Measurements from ENCODE around the gene EBF4.

DNA sequence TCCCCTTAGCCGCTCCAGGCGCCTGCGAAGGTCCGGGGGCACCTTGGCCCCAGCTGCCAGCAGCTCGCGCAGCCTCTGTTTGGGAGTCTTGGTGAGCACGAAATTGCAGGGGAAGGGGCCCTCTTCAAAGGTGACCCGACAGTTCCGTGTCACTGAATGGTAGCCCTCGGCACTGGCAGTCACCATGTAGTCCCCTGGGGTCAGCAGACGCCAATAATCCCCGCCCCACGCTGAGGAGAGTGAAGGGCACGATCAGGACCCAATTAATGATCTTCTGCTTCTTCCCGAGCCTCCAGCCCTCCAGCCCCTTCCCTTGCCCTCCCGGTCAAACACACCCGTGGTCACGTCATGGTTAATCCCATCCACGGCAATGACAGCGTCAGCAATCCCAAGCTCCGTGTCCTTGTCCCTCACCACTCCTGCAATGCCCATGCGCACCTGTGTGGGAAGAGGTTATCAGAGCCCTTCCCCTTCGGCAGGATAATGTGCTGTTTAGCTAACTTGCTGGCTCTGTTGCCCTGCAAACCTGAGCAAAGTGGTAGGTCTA is 101.7 kb downstream of the EBF4 start:
- no peak for TF ChIP-seq TAF1 (IDR thresholded peaks at IDR 0.05; ENCODE audit: borderline replicate concordance, low read depth, low read length)
- TF ChIP-seq POLR2AphosphoS5 (IDR thresholded peaks at IDR 0.05; ENCODE audit: low read depth, low read length) = no peak
- TF ChIP-seq POLR2A (IDR thresholded peaks at IDR 0.05; ENCODE audit: low read depth, low read length) = no peak
